NCI-H146 treated with DMSO at 0.1 percent for 48 hours (cell line): ENCODE results near the gene HGD.

Experiments used
- DNase-seq: peaks from one replicate; lab custom pipeline; 2025; ENCODE audit not compliant: unreplicated experiment; lab: John Stamatoyannopoulos, UW

Gene HGD

DNA sequence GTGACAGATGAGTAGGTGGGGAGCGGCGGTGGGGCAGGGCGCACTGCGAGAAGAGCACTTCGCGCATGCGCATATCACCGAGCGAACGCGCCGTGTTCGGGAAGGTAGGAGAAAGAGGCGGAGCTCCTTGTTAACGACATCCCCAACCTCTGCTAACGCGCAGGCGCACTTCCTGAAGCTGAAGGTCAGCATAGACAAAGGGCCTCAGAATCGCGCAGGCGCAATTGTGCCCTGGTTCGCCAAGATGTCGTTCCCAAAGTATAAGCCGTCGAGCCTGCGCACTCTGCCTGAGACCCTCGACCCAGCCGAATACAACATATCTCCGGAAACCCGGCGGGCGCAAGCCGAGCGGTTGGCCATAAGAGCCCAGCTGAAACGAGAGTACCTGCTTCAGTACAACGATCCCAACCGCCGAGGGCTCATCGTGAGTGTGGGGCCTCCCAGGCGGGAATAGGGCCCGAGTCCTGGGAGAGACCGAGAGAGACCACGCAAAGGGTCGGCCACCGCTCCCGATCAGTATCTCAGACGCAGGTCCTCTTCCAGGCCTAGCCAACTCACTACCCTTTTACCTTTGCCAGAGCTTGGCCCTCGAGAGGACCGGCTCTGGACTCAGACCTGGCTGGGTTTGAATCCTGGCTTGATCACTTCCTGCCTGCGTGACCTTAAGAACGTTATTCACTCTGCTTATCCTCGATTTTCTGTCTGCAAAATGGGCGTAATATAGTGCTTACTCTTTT, 85.8 kb downstream of the HGD start, which contains the start of gene NDUFB4:
NDUFB4 (plus strand) TSS at position 221 of the 737 bp plus-strand sequence; CDS start at position 245, 24 bp downstream.
- peak; percentile 100 for DNase-seq

- DNase-seq = no peak
These were observed 86.3 kb downstream of the HGD start for GRCh38 chr3:120595788-120596115.

DNA sequence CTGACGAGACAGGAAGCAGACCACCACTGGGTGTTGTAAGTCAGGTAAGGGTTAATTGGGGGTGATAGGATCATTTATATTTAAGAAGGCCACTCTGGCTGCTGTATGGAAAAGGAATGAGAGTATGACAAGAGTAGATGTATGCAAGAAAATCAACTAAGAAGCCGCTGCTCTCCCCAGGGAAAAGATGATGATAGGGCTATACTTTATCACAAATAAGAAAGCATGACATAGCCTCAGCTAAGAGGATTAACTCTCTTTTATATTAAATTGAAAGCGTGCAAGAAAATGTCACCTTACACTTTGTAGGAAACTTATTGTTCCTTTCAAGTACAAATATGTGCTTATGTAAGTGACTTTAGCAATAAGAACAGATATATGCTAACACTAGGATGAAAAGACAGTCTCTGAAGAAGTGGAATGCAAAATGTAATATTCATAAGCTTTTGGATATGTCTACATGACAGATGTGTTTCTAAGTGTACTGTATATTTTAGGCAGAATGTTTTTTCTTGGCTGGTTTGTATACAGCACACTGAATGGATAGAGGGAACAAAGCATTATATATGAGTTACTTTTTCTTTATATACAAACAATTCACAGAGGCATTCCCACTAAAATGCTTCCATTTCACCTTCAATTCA, 94.6 kb downstream of the HGD start:
- no peak for DNase-seq
